Measurements from ENCODE around the gene PIK3R1. TPM values are rescaled to one million over a fixed set of nuclear protein-coding genes. Genes with fewer than 3 reads are reported as not detected.

The PIK3R1 gene
- total and polyA plus RNA-seq, 10 of the 15 experiments (the other 5 are each of a cell fraction or from before 2014, with no cell fraction given), result 7.8 to 38.4 (median 15.7) TPM

- no peak overlapping the region for H2AFZ ChIP-seq (ENCODE audit: control insufficient read depth, low read depth, low read length)
- H3K36me3 ChIP-seq (ENCODE audit: control insufficient read depth in 2 of 2, insufficient read depth in 2 of 2, low read length in 1 of 2), result no peaks in the 10 kb centered on the region
- POLR2A ChIA-PET, result no interaction called here
- BruUV-seq (replicated peaks), result no TSS peak
- H3K9me3 ChIP-seq (replicated peaks; ENCODE audit: control insufficient read depth, insufficient read depth, low read length), result no peaks in the 10 kb centered on the region
- H3K4me1 ChIP-seq (ENCODE audit: control insufficient read depth, insufficient read depth, low read length), result no peaks in the 10 kb centered on the region
- RAD21 ChIA-PET (ENCODE audit: unreplicated experiment), result no interaction called here
- H4K20me1 ChIP-seq (ENCODE audit: control insufficient read depth, insufficient read depth), result no peaks in the 10 kb centered on the region
- no peak for ATAC-seq
- in situ Hi-C loops (cut with MboI), result no loop called here
- FAIRE-seq, result no peak
- TF ChIP-seq SMAD1 (IDR thresholded peaks at IDR 0.05; ENCODE audit: low read depth, partially characterized antibody) (no peak), SUPT20H (IDR thresholded peaks at IDR 0.05; ENCODE audit: borderline replicate concordance, control insufficient read depth, low read depth, low read length) (no peak), ZNF24 (IDR thresholded peaks at IDR 0.05) (no peak), E2F4 (IDR thresholded peaks at IDR 0.05; ENCODE audit: low read depth, low read length) (no peak), ATF2 (IDR thresholded peaks at IDR 0.05; ENCODE audit: low read length) (no peak), EED (IDR thresholded peaks at IDR 0.05; ENCODE audit: low read depth) (no peak), BCL3 (IDR thresholded peaks at IDR 0.05; ENCODE audit: borderline replicate concordance, insufficient read depth, low read depth, low read length, poor library complexity, severe bottlenecking) (no peak), MXI1 (IDR thresholded peaks at IDR 0.05; ENCODE audit: low read depth, low read length) (no peak), REST (IDR thresholded peaks at IDR 0.05; ENCODE audit: low read depth, low read length) (no peak), GABPA (IDR thresholded peaks at IDR 0.05; ENCODE audit: low read depth) (no peak), IKZF1 (conservative IDR thresholded peaks at IDR 0.05) (no peak)
- intact Hi-C loops (cut with micrococcal nuclease; ENCODE audit: unreplicated experiment), result no loop called here
- WGBS (ENCODE audit: insufficient coverage, insufficient replicate concordance, low lambda C conversion rate, missing lambda C conversion rate), result 96% methylated on average over 2 of the region's 2 CpGs
- no peak overlapping the region for H3K4me2 ChIP-seq (ENCODE audit: control insufficient read depth, insufficient read depth)
- H3K79me2 ChIP-seq (ENCODE audit: control insufficient read depth, insufficient read depth, low read length), result no peaks in the 10 kb centered on the region
- no peak overlapping the region for H3K27ac ChIP-seq (ENCODE audit: control insufficient read depth, insufficient read depth)
- CTCF ChIA-PET, result no interaction called here
- SMC1A ChIA-PET (ENCODE audit: uncharacterized antibody, unreplicated experiment), result interaction anchor here (1.0 to 1.4 kb wide), 2 partner anchors 70 to 936 kb away, joined by 3 read pairs; no protein-coding TSS in a partner anchor
- H3K9ac ChIP-seq (ENCODE audit: control insufficient read depth, insufficient read depth, low read length), result no peak overlapping the region
- no peak overlapping the region for H3K4me3 ChIP-seq
- no peak for DNase-seq (ENCODE audit: low read depth, low spot score)
- no peaks in the 10 kb centered on the region for H3K27me3 ChIP-seq (replicated peaks in 1 of 2; ENCODE audit: control insufficient read depth in 2 of 2, insufficient read depth in 2 of 2, low read length in 1 of 2)
Observed at GRCh38 chr5:68182094-68182493, 33.5 kb upstream of the PIK3R1 start.

Data from GM12878 (cell line).